Liver (tissue), 9 donors: ENCODE measurements around the gene ERBIN. TPM values are rescaled to one million over a fixed set of nuclear protein-coding genes. Genes with fewer than 3 reads are reported as not detected.

Experiments used
- DNase-seq: peaks from one replicate; pipeline ENCODE4 v3.0.0-alpha.2; 2017; ENCODE audit warnings: low spot score
- H3K27ac ChIP-seq, 2 donors: one replicate each; pipeline ENCODE4 v1.7.0; 2013; ENCODE audit warnings: inconsistent platforms in 2 of 2, low read length in 2 of 2, control low read depth in 1 of 2, low read depth in 1 of 2, mild to moderate bottlenecking in 1 of 2
- H3K27me3 ChIP-seq, 4 donors: one replicate each; pipeline versions ENCODE4 v1.6.1 to v1.7.0; 2013; ENCODE audit warnings: low read length in 3 of 4, inconsistent platforms in 1 of 4, mild to moderate bottlenecking in 1 of 4, moderate library complexity in 1 of 4; ENCODE audit not compliant: control insufficient read depth in 4 of 4, insufficient read depth in 4 of 4
- H3K36me3 ChIP-seq, 4 donors: one replicate each; pipeline versions ENCODE4 v1.6.1 to v1.7.0; 2013; ENCODE audit warnings: low read length in 3 of 4, mild to moderate bottlenecking in 3 of 4, low read depth in 1 of 4, moderate library complexity in 1 of 4; ENCODE audit not compliant: control insufficient read depth in 4 of 4, insufficient read depth in 3 of 4
- H3K4me1 ChIP-seq, 4 donors: one replicate each; pipeline versions ENCODE4 v1.6.1 to v1.7.0; 2013; ENCODE audit warnings: low read length in 3 of 4, mild to moderate bottlenecking in 3 of 4, moderate library complexity in 1 of 4; ENCODE audit not compliant: control insufficient read depth in 4 of 4, insufficient read depth in 4 of 4
- H3K4me3 ChIP-seq, 3 donors: one replicate each; pipeline versions ENCODE4 v1.6.1 to v1.7.0; 2013; ENCODE audit warnings: low read length in 3 of 3, control low read depth in 1 of 3, low read depth in 1 of 3, mild to moderate bottlenecking in 1 of 3
- H3K9ac ChIP-seq, 2 donors: one replicate each; pipeline ENCODE4 v1.7.0; 2013; ENCODE audit warnings: low read length in 2 of 2, mild to moderate bottlenecking in 2 of 2, moderate library complexity in 2 of 2, control low read depth in 1 of 2, low read depth in 1 of 2
- H3K9me3 ChIP-seq, 4 donors: one replicate each; pipeline versions ENCODE4 v1.6.1 to v1.7.0; 2013; ENCODE audit warnings: low read length in 3 of 4; ENCODE audit not compliant: control insufficient read depth in 4 of 4
- ATF3 ChIP-seq: IDR thresholded peaks from 2 replicates; pipeline ENCODE4 v1.6.1; 2016; ENCODE audit warnings: antibody characterized with exemption
- EGR1 ChIP-seq, 2 donors: IDR thresholded peaks; 2 replicates each; pipeline ENCODE4 v1.6.1; 2016 to 2018; ENCODE audit warnings: antibody characterized with exemption in 2 of 2, low read depth in 2 of 2
- FOXA1 ChIP-seq: IDR thresholded peaks from 2 replicates; pipeline ENCODE4 v1.6.1; 2016; ENCODE audit warnings: antibody characterized with exemption
- FOXA2 ChIP-seq: IDR thresholded peaks from 2 replicates; pipeline ENCODE4 v1.6.1; 2016; ENCODE audit warnings: antibody characterized with exemption
- GABPA ChIP-seq, 2 donors: IDR thresholded peaks in 1 of 2; conservative IDR thresholded peaks in 1 of 2; 2 replicates each; pipeline ENCODE4 v1.6.1; 2016; ENCODE audit warnings: antibody characterized with exemption in 2 of 2, mild to moderate bottlenecking in 1 of 2, moderate library complexity in 1 of 2
- HNF4A ChIP-seq, 2 donors: conservative IDR thresholded peaks; 2 replicates each; pipeline ENCODE4 v1.6.1; 2016; ENCODE audit warnings: antibody characterized with exemption in 2 of 2, mild to moderate bottlenecking in 2 of 2
- JUND ChIP-seq, 2 donors: IDR thresholded peaks; 2 replicates each; pipeline ENCODE4 v1.6.1; 2016; ENCODE audit warnings: antibody characterized with exemption in 2 of 2
- RAD21 ChIP-seq, 2 donors: IDR thresholded peaks; 2 replicates each; pipeline ENCODE4 v1.6.1; 2016; ENCODE audit warnings: antibody characterized with exemption in 2 of 2, mild to moderate bottlenecking in 2 of 2
- REST ChIP-seq: IDR thresholded peaks from 2 replicates; pipeline ENCODE4 v1.6.1; 2016; ENCODE audit warnings: antibody characterized with exemption, mild to moderate bottlenecking
- RXRA ChIP-seq, 2 donors: IDR thresholded peaks; 2 replicates each; pipeline ENCODE4 v1.6.1; 2017 to 2018; ENCODE audit warnings: antibody characterized with exemption in 2 of 2, mild to moderate bottlenecking in 1 of 2
- SP1 ChIP-seq: IDR thresholded peaks from 2 replicates; pipeline ENCODE4 v1.6.1; 2018; ENCODE audit warnings: antibody characterized with exemption, mild to moderate bottlenecking
- TAF1 ChIP-seq: conservative IDR thresholded peaks from 2 replicates; pipeline ENCODE4 v1.6.1; 2016; ENCODE audit warnings: antibody characterized with exemption, mild to moderate bottlenecking
- YY1 ChIP-seq: IDR thresholded peaks from 2 replicates; pipeline ENCODE4 v1.6.1; 2016; ENCODE audit warnings: antibody characterized with exemption, mild to moderate bottlenecking
- WGBS: extraction: QIAGEN DNeasy Blood & Tissue Kit; methylation state at CpG from one replicate; pipeline ENCODE4 v1.1.7; 2013; 5-methylcytosine and 5-hydroxymethylcytosine counted together
- polyA plus RNA-seq, 2 donors: library from polyadenylated mRNA; stranded (reverse) in 1 of 2; unstranded in 1 of 2; fragments of 200-250 nt in 1 of 2; fragments of >200 nt in 1 of 2; fragmentation: Nextera tagmentation in 1 of 2; extraction: Ambion mirVana in 1 of 2; gene quantifications; one replicate each; pipeline versions ENCODE4 v1.2.1 to v1.2.3, GENCODE V29; 2013 to 2015
- total RNA-seq, 2 donors: library from RNA; depleted of rRNA; stranded (reverse); fragments of >200 nt; gene quantifications; one replicate each; pipeline ENCODE4 v1.2.3, GENCODE V29; 2014
- TF ChIP-seq, protein P1 (sequence below): IDR thresholded peaks from 2 replicates; pipeline ENCODE4 v1.6.1; 2016; ENCODE audit warnings: antibody characterized with exemption
- donor health status: healthy.
- donor health status: healthy.
- donor health status: healthy.
- donor health status: healthy.
- donor health status: healthy.

Gene ERBIN
- total and polyA plus RNA-seq, 4 donors, result 9.7 to 54.9 (median 32.5) TPM

- TF ChIP-seq SP1 (no peak), TAF1 (no peak), YY1 (no peak), GABPA (IDR thresholded peaks at IDR 0.05 in 1 of 2, conservative IDR thresholded peaks at IDR 0.05 in 1 of 2) (no peak), EGR1 (IDR thresholded peaks at IDR 0.05; ENCODE audit: low read depth in 2 of 2) (no peak), JUND (IDR thresholded peaks at IDR 0.05) (no peak), FOXA2 (no peak), RXRA (IDR thresholded peaks at IDR 0.05) (no peak), FOXA1 (no peak), HNF4A (conservative IDR thresholded peaks at IDR 0.05) (no peak), ATF3 (no peak)
Measured at GRCh38 chr5:65986050-65986451, 59.7 kb downstream of the ERBIN start (continued).

GRCh38 chr5:65986796-65987195 is 60.4 kb downstream of the ERBIN start:
- H3K4me1 ChIP-seq, result peaks cover 9 to 29% (median 16%) of the 10 kb centered on the region in 4 donors
- peak; percentile 66 for TF ChIP-seq FOXA1
- TF ChIP-seq JUND (IDR thresholded peaks at IDR 0.05), result no peak
- TF ChIP-seq, protein P1, sequence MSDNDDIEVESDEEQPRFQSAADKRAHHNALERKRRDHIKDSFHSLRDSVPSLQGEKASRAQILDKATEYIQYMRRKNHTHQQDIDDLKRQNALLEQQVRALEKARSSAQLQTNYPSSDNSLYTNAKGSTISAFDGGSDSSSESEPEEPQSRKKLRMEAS, result no peak
- TF ChIP-seq FOXA2, result peak; percentile 88
- peak; percentile 7 for TF ChIP-seq HNF4A (conservative IDR thresholded peaks at IDR 0.05)
- peak in 1 of 2 donors; percentile 22 for TF ChIP-seq RXRA (IDR thresholded peaks at IDR 0.05)
- no peak overlapping the region for H3K9ac ChIP-seq
- no peak overlapping the region for H3K4me3 ChIP-seq
- 52% methylated on average over 3 of the region's 3 CpGs for WGBS
- DNase-seq, result no peak
- no peak overlapping the region for H3K27ac ChIP-seq
- H3K9me3 ChIP-seq, result no peaks in the 10 kb centered on the region
- H3K27me3 ChIP-seq, result no peaks in the 10 kb centered on the region
- peaks cover 0 to under 1% (median 0%) of the 10 kb centered on the region in 4 donors for H3K36me3 ChIP-seq

- no peaks in the 10 kb centered on the region for H3K27me3 ChIP-seq
- 96% methylated on average over 4 of the region's 4 CpGs for WGBS
- H3K36me3 ChIP-seq, result peaks cover 0 to 6% (median 0%) of the 10 kb centered on the region in 4 donors
- H3K4me3 ChIP-seq, result no peak overlapping the region
- no peak overlapping the region for H3K9ac ChIP-seq
- peaks cover 9 to 29% (median 16%) of the 10 kb centered on the region in 4 donors for H3K4me1 ChIP-seq
- no peak for DNase-seq
- TF ChIP-seq HNF4A (conservative IDR thresholded peaks at IDR 0.05) (no peak), REST (no peak), RAD21 (IDR thresholded peaks at IDR 0.05) (no peak), FOXA1 (no peak), JUND (IDR thresholded peaks at IDR 0.05) (no peak), ATF3 (no peak), FOXA2 (no peak)
- H3K9me3 ChIP-seq, result no peaks in the 10 kb centered on the region
- H3K27ac ChIP-seq, result no peak overlapping the region
Measured at GRCh38 chr5:65987982-65988381, 61.6 kb downstream of the ERBIN start.
